HFFc6 (cell line): ENCODE data around the gene ETNK1. TPM values are rescaled to one million over a fixed set of nuclear protein-coding genes. Genes with fewer than 3 reads are reported as not detected.

ENCODE experiments used
- DNase-seq: peaks from one replicate; pipeline ENCODE4 v3.0.0-alpha.2; 2018
- H3K27ac Mint-ChIP-seq: 2 replicates; pipeline ENCODE4 v1.8.0; 2020; ENCODE audit warnings: mild to moderate bottlenecking, mixed read lengths
- H3K27me3 Mint-ChIP-seq: 2 replicates; pipeline ENCODE4 v1.8.0; 2021; ENCODE audit warnings: mild to moderate bottlenecking, moderate library complexity, mixed read lengths; ENCODE audit not compliant: insufficient read depth
- H3K36me3 Mint-ChIP-seq: 2 replicates; pipeline ENCODE4 v1.8.0; 2021; ENCODE audit warnings: low read depth, mixed read lengths
- H3K4me1 Mint-ChIP-seq: 2 replicates; pipeline ENCODE4 v1.8.0; 2020; ENCODE audit warnings: low read depth, mixed read lengths
- H3K4me3 Mint-ChIP-seq: 2 replicates; pipeline ENCODE4 v1.8.0; 2020; ENCODE audit warnings: mild to moderate bottlenecking, moderate library complexity, mixed read lengths
- H3K9me3 Mint-ChIP-seq: 2 replicates; pipeline ENCODE4 v1.8.0; 2020; ENCODE audit warnings: mild to moderate bottlenecking, mixed read lengths
- total RNA-seq, 6 experiments: library from RNA; stranded (reverse); fragmentation: NEBNext Ultra II Directional; extraction: Animal tissue kit (Norgen Biotek cat#: 25700); gene quantifications; 2 replicates in 1 of 6; 3 replicates in 5 of 6; pipeline ENCODE4 v1.2.3, GENCODE V29; 2021
- TF ChIP-seq, protein P1 (sequence below): fragments of 200-600 bp; sonication (generic); IDR thresholded peaks from 2 replicates; pipeline ENCODE4 v1.5.0; 2021; ENCODE audit warnings: antibody characterized with exemption, mild to moderate bottlenecking

Gene ETNK1
- total RNA-seq, 6 experiments from 2014 or later = 23.7 to 33.8 (median 28.5) TPM

DNA sequence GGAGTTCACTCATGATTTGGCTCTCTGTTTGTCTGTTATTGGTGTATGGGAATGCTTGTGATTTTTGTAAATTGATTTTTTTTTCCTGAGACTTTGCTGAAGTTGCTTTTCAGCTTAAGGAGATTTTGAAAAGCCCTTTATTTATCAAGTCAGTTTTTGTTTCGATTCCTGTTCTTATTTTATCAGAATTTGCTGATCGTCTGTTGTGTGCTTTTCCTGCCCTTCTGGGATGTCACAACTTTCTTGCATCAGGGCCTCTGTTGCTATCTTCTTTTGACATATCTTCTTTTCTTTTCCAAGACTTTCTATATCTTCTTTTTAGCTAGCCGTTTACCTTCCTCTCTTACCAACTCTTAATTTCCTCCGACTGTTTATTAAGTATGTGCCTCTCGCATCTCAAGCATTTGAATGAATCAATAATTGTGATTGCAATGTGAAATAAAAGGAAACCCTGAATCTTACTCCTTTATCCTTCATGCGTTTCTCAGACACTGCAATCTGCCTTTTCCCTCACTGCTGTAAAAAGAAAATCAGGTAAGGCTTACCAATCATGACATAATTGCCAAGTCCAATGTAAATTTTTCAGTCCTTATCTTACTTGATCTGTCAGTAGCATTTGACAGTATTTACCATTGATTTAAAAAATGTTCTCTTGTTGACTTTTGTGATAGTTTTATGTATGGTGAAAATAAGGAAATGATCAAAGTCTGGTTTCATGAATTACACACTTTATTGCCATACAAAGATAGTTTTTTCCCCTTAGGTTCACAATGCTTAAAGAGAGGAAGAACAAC is 53.0 kb downstream of the ETNK1 start:
- Mint-ChIP-seq H3K4me1 (peaks cover 11% of the 10 kb centered on the region), H3K27me3 (no peaks in the 10 kb centered on the region), H3K4me3 (no peak overlapping the region), H3K27ac (no peak overlapping the region), H3K36me3 (peaks cover 44% of the 10 kb centered on the region), H3K9me3 (no peaks in the 10 kb centered on the region)
- TF ChIP-seq, protein P1, sequence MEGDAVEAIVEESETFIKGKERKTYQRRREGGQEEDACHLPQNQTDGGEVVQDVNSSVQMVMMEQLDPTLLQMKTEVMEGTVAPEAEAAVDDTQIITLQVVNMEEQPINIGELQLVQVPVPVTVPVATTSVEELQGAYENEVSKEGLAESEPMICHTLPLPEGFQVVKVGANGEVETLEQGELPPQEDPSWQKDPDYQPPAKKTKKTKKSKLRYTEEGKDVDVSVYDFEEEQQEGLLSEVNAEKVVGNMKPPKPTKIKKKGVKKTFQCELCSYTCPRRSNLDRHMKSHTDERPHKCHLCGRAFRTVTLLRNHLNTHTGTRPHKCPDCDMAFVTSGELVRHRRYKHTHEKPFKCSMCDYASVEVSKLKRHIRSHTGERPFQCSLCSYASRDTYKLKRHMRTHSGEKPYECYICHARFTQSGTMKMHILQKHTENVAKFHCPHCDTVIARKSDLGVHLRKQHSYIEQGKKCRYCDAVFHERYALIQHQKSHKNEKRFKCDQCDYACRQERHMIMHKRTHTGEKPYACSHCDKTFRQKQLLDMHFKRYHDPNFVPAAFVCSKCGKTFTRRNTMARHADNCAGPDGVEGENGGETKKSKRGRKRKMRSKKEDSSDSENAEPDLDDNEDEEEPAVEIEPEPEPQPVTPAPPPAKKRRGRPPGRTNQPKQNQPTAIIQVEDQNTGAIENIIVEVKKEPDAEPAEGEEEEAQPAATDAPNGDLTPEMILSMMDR = no peak
- no peak for DNase-seq

DNA sequence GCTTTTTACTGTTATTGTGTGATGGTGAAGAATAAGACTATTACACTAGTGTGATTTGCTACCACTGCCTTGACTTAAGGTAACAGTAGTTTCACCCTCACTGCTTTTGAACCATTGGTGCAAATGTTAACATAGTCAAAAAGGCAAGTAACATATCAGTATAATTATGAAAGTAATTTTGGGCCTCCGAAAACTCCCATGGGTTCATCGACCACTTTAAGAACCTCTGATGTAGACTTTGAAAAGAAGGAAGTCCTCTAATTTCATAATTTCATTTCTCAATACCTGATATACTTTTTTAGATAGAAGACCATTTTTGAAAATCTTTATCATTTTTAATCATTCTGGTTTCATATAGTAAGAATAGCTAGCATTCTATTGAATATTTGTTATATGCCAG is 57.7 kb downstream of the ETNK1 start:
- H3K36me3 Mint-ChIP-seq = peaks cover 30% of the 10 kb centered on the region
- H3K4me1 Mint-ChIP-seq = peaks cover 30% of the 10 kb centered on the region
- H3K27ac Mint-ChIP-seq = no peak overlapping the region
- H3K4me3 Mint-ChIP-seq = no peak overlapping the region
- TF ChIP-seq, protein P1 = no peak
- no peak for DNase-seq
- no peaks in the 10 kb centered on the region for H3K27me3 Mint-ChIP-seq
- H3K9me3 Mint-ChIP-seq = no peaks in the 10 kb centered on the region

DNA sequence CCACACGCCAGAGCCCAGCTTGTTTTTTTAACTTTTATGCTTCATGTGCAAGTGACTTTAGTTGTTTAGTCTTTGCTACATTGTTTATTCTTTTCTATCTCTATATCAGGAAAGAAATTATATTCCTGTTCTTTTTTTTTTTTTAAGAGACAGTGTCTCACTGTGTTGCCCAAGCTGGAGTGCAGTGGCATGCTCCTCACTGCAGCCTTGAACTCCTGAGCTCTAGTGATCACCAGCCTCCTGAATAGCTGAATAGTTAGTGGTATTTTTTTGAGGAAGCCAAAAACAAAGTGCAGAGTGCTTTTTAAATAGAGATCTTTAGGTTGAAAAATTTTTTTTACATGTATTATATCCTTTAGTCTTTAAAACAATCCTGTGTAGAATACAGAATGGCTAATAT is 58.2 kb downstream of the ETNK1 start:
- TF ChIP-seq, protein P1 = no peak
- Mint-ChIP-seq H3K4me3 (no peak overlapping the region), H3K4me1 (peaks cover 34% of the 10 kb centered on the region), H3K9me3 (no peaks in the 10 kb centered on the region), H3K27ac (no peak overlapping the region), H3K36me3 (peaks cover 26% of the 10 kb centered on the region), H3K27me3 (no peaks in the 10 kb centered on the region)
- no peak for DNase-seq

DNA sequence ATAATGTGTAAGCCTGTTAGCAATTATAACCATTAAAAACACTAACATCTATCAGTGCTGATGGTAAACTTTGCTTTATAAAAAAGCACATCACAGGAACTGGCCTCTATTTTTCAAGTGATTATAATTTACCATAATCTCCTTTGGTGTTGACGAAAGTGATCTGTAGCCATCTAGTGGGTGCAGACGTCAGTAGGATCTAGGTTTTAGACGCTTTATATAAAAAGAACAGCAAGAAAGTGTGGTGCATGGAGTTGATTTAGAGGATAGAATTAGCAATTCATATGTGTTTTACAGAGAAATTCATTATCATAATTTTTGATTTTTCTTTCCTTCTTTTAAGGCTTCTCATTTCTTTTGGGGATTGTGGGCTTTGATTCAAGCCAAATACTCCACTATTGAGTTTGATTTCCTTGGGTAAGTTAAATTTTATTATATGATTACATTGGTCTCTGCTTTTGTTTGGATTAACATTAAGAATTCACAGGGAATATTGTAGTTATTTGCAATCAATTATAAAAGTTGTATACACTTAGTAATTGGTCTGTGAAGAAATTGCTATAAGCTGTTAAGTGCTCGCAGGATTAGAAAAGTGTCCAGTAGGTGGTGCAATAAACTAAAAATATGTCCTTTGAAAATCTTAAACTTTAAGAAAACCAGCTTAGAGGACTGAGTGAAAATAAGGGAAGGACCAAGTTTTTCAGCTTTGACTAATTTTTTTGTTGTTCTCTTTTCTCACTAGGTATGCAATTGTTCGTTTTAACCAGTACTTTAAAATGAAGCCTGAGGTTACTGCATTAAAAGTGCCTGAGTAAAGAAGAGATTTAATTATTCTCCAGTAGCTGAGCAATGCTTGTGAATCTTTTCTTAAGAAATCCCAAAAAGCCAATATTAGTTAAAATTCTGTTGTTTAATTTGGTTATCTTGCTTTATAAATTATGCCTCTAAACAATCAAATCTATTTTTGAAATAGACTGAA is 59.5 kb downstream of the ETNK1 start:
- H3K36me3 Mint-ChIP-seq = peaks cover 13% of the 10 kb centered on the region; the same call in 1 of the 2 replicates
- no peak overlapping the region for H3K27ac Mint-ChIP-seq
- H3K9me3 Mint-ChIP-seq = no peaks in the 10 kb centered on the region
- no peaks in the 10 kb centered on the region for H3K27me3 Mint-ChIP-seq
- TF ChIP-seq, protein P1 = peak; percentile 86
- peak; percentile 50 for DNase-seq
- H3K4me3 Mint-ChIP-seq = no peak overlapping the region
- peaks cover 34% of the 10 kb centered on the region for H3K4me1 Mint-ChIP-seq

DNA sequence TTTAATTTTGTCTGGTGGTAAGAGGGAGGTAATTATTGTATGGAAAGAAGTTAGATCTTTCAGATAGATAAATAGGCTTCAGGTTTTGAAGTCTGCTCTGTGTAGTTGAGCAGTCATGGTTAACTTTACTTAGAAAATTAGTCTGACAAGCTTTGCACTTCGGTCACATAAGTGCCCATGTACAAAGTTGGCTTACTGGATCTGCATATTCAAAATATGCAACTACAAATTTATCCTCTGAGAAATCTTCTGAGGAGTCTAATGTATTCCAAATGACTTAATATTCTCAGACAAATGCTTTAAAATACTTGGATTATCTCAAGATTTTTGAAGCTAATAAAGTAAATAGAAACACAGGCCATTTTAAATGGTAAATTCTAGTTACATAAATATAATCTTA is 61.2 kb downstream of the ETNK1 start:
- Mint-ChIP-seq H3K36me3 (peaks cover 4% of the 10 kb centered on the region; the same call in 1 of the 2 replicates), H3K9me3 (no peaks in the 10 kb centered on the region), H3K27ac (peak overlapping the region; percentile 2; the same call in 1 of the 2 replicates), H3K27me3 (no peaks in the 10 kb centered on the region), H3K4me3 (no peak overlapping the region), H3K4me1 (peaks cover 34% of the 10 kb centered on the region)
- DNase-seq = no peak
- TF ChIP-seq, protein P1 = no peak
